H7 (cell line): Measurements from ENCODE around the gene MICALL2. TPM values are rescaled to one million over a fixed set of nuclear protein-coding genes. Genes with fewer than 3 reads are reported as not detected.

Experiments
- DNase-seq: peaks from one replicate; pipeline ENCODE4 v3.0.0; 2012
- H3K27me3 ChIP-seq: 2 replicates; pipeline ENCODE4 v1.6.0; 2011; ENCODE audit warnings: mild to moderate bottlenecking, low read length; ENCODE audit not compliant: control insufficient read depth, insufficient read depth
- H3K36me3 ChIP-seq: replicated peaks from 2 replicates; pipeline ENCODE4 v1.5.1; 2011; ENCODE audit warnings: low read length; ENCODE audit not compliant: control insufficient read depth, insufficient read depth
- H3K4me3 ChIP-seq: 2 replicates; pipeline ENCODE4 v1.5.1; 2011; ENCODE audit warnings: low read depth, mild to moderate bottlenecking, control low read depth, low read length, moderate library complexity; ENCODE audit not compliant: insufficient read depth
- total RNA-seq: library from RNA; depleted of rRNA; stranded (reverse); fragments of >200 nt; shearing (Covaris generic); gene quantifications from 2 replicates; pipeline ENCODE4 v1.2.3, GENCODE V29; 2014

MICALL2 gene
- total RNA-seq, 1 experiment from 2014 or later: 7.6 TPM

DNA sequence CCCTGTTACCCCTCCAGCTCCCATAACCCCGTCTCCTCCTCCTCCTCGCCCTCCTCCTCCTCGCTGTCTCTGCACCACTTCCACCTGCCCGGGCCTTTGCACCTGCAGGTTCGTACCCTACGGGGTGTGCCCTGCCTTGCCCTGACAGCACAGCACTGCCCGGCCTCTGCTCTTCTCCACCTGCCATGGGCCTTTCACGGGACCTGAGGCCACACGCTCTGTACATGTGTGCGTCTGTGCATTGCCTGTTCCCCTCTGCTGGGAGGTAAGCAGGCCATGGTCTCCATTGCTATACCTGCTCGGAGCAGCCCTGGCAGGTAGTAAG lies 40.0 kb downstream of the MICALL2 start:
- DNase-seq: no peak
- no peak overlapping the region for H3K4me3 ChIP-seq
- peaks cover 1% of the 10 kb centered on the region; the same call in 1 of the 2 replicates for H3K27me3 ChIP-seq
- H3K36me3 ChIP-seq: no peaks in the 10 kb centered on the region

DNA sequence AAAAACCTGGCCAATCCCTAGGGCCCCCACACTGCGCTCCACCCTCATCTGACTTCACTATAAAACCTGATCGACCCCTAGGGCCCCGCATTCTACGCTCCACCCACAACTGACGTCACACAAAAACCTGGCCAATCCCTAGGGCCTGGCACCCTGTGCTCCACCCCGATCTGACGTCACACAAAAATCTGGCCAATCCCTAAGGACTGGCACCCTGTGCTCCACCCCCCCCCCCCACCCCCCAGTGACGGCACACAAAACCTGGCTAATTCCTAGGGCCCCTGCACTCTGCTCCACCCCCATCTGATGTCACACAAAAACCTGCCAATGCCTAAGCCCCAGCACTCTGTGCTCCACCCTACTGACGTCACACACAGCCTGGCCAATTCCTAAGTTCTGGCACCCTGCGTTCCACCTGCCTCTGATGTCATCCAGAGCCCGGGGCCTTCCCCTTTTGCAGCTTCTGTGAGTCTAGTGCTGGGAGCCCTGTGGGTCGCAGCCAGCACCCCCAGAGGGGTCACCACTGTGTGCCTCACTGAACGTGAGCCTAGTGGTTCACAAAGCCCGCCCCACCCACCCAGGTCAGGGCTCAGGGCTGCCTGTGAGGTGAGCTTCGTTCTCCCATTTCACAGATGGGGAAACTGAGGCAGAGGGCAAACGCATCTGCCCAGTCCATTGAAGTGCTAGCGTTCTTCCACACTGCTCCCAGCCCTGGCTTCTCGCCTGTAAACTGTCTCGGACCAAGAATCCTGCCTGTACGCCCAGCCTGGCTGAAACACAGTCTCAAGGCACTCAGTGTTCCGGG lies 40.6 kb downstream of the MICALL2 start:
- peaks cover 2% of the 10 kb centered on the region; the same call in 1 of the 2 replicates for H3K27me3 ChIP-seq
- no peaks in the 10 kb centered on the region for H3K36me3 ChIP-seq
- H3K4me3 ChIP-seq: no peak overlapping the region
- peak; percentile 95 for DNase-seq

DNA sequence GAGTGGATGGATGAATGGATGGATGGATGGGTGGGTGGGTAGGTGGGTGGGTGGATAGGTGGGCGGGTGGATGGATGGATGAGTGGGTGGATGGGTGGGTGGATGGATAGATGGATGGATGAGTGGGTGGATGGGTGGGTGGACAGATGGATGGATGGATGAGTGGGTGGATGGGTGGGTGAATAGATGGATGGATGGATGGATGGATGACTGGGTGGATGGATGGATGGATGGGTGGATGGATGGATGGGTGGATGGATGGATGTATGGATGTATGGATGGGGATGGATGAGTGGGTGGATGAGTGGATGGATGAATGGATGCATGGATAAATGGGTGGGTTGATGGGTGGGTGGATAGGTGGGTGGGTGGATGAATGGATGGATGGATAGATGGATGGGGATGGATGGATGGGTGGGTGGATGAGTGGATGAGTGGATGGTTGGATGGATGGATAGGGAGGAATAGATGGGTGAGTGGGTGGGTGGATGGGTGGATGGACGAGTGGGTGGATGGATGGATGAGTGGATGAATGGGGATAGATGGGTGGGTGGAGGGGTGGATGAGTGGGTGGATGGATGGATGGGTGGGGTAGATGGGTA lies 43.8 kb downstream of the MICALL2 start:
- Histone ChIP-seq H3K36me3 (no peaks in the 10 kb centered on the region), H3K27me3 (peaks cover 9% of the 10 kb centered on the region), H3K4me3 (no peak overlapping the region)
- DNase-seq: no peak

DNA sequence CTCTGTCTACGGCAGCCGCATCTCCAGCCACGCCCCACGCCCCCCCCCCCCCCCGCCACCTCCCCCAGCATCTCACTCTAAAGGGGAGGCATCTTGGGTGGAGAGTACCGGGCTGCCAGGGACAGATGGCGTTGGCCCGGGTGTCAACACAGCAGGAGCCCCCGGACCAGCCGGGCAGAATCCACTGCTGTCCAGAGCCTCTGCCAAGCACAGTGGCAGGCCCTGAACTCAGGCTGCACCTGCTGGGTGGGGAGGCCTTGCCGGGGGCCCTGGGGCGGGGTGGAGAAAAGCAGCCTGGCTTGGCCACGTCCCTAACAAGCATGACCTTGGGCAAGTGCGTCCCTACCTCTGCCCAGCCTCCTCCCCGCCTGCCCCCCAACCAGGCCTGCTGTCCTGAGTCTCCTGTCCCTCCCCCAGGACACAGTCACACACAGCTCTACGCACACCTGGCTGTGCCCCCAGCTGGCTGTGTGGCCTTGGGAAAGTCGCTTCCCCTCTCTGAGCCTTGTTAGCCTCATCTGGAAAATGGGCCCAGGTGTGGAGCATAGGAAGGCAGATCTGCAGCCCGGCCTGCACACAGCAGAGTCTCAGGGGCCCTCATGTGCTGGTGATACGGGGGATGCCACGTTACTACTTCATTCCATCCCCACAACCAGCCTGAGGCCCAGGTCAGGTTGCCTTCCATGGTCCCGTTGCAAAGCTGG lies 45.2 kb downstream of the MICALL2 start:
- Histone ChIP-seq H3K27me3 (peaks cover 9% of the 10 kb centered on the region), H3K36me3 (no peaks in the 10 kb centered on the region), H3K4me3 (no peak overlapping the region)
- DNase-seq: no peak

DNA sequence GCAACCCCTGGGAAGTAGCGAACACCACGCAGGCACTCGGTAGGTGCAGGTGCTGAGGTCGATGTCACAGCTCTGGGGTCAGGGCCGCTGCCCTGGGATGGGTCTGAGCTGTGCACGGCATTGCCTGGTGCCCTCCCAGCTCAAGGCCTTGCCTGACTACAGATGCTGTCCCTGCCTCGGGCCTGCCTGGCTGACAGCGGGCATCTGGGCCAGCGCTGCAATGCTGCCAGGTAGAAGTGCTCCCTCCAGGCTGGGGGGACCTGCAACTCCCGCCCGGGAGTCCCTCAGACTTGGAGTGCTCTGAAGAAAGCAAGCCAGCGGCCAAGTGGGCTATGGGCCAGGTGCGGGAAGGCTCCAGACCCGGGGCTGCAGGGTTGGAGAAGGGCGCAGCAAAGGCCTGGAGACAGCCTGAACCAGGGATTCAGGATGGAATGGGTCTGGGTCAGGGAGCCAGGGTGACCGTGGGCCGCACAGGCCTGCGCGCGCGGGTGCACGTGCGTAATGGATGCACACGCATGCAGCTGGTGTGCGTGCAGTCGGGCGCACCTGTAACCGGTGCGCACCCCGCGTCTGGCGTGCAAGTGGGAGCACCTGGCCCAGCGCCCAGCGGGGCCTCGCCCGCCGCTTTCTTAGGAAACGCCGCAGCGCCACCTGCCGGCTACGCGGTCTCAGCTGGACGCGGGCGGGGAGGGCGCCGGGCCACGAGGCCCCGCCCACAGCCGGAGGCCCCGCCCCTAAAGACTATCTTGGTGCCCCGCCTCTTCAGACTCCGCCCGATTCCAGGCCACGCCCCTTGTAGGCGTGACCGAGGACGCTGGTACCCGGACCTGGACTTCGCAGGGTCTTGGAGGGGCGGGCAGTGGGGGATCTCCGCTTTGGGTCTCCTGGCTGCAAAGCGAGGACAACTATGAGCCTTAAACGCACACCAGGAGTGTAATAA lies 46.7 kb downstream of the MICALL2 start:
- H3K27me3 ChIP-seq: peaks cover 9% of the 10 kb centered on the region

DNA sequence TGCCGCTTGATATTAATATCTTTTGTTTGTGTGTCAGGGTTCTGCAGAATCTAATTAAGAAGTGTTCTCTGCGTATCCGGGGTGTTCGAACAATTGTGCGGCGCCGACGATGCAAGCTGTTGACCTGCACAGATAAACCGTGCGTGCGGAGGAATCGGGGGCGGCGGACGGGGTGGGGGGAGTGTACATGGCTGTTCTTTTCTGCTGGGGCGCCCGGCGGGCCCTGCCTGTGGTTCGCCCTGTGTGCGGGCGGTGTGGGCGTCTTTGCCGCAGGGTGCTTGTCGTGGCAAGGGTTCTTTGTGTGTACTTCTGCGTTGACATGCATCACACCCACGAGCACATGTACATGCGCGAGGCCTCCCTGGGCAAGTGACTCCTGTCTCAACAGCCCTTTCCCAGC lies 47.9 kb downstream of the MICALL2 start:
- Histone ChIP-seq H3K27me3 (peaks cover 9% of the 10 kb centered on the region), H3K36me3 (no peaks in the 10 kb centered on the region), H3K4me3 (no peak overlapping the region)
- no peak for DNase-seq

More for the DNA sequence above, 46.7 kb downstream of the MICALL2 start:
- peak overlapping the region; percentile 21; the same call in 1 of the 2 replicates for H3K4me3 ChIP-seq
- DNase-seq: peak; percentile 100
- H3K36me3 ChIP-seq: no peaks in the 10 kb centered on the region

DNA sequence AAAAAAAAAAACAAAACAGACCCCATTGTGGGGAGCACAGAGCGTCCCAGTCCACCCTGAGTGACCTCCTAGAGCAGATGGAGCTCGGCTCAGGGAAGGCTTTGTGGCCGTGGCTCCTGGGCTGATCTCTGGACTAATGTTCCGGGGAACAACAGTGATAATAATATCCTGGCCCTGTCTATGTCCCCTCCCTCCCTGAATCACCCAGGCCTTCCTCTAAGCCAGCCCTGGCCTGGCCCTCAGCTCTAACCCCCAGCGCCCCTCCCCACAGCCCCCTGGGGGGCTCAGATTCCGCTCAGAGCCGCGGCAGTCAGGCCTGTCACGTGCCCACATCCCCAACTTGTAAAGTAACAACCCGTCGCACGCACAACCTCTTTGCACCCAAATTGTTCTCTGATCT lies 48.3 kb downstream of the MICALL2 start:
- DNase-seq: peak; percentile 72
- Histone ChIP-seq H3K36me3 (no peaks in the 10 kb centered on the region), H3K27me3 (peaks cover 9% of the 10 kb centered on the region), H3K4me3 (no peak overlapping the region)

DNA sequence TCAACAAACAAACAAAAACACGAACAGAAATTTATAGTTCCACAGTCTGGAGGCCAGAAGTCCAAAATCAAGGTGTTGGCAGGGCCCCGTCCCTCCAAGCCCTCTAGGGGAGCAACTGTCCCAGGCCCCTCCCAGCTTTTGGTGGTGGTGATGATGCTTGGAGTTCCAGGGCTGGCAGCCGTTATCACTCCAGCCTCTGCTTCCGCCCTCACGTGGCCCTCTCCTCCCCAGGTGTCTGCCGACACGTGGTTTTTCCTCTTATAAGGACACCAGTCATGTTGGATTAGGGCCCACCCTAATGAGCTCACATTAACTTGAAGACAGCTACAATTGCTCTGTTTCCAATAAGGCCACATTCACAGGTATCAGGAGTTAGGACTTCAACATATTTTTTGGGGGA lies 49.7 kb downstream of the MICALL2 start:
- no peaks in the 10 kb centered on the region for H3K36me3 ChIP-seq
- no peak overlapping the region for H3K4me3 ChIP-seq
- no peak for DNase-seq
- peaks cover 9% of the 10 kb centered on the region for H3K27me3 ChIP-seq

DNA sequence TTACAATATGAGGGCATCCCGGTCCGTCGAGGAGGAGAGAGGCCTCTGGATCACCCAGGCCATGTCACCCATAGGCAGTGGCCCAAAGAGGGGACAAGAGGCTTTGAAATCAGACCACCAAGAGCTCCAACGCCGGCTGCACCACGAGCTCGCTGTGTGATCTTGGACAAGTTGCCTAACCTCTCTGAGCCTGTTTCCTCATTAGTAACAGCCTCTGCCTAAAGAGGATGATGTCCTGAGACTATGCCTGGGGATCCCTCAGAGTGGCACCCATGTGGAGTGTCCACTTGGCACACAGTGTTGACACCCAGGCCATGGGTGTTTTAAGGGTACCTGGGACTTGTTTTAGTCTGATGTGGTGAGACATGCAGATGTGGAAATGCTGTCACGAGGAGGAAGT lies 50.8 kb downstream of the MICALL2 start:
- DNase-seq: no peak
- no peak overlapping the region for H3K4me3 ChIP-seq
- H3K27me3 ChIP-seq: peaks cover 14% of the 10 kb centered on the region
- no peaks in the 10 kb centered on the region for H3K36me3 ChIP-seq

DNA sequence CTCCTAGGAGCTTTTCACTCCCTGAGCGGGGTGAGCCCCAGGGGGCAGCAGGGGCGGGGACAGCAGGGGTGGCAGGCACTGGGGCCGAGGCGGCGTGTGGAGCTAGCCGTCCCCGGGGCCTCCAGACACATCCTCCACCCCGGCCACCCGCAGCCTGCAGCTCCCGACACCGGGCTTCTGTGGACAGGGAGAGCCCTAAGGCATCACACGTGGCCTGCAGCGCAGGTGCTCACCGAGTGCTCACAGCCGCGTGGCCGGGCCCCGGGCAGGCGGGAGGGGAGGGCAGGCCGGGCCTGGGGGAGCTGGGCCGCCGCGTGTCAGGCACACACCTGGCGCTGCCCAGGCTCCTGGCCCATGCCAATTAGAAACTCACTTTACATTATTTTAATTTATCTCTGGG lies 51.4 kb downstream of the MICALL2 start:
- Histone ChIP-seq H3K36me3 (no peaks in the 10 kb centered on the region), H3K27me3 (peaks cover 16% of the 10 kb centered on the region), H3K4me3 (no peak overlapping the region)
- peak; percentile 73 for DNase-seq

DNA sequence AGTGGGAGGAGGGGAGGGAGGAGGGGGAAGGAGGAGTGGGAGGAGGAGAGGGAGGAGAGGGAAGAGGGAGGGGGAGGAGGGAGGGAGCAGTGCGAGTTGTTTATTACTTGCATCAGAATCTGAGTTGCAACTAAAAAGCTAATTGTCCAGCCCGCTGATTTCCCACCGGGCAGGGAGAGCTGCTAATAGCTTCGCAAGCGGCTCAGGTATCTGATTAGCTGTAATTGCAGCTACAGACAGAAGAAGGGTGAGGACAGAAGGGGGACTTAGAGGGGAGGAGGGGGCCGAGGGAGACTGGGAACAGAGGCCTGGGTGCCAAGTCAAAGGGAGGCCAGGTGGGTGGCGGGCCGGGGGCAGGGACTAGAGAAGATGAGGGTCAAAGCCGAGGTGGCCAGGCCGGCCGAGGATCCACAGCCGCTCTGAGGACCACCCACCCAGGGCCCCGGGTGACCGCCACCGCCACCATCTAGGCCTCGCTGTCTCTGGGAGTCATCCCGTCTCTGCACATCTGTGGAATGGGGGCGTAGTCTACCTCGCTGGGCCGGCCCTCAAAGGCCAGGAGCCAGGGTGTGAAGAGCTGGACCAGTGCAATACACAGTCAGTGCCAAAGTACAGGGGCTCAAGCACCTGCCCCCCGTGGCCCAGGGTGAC lies 54.2 kb downstream of the MICALL2 start:
- Histone ChIP-seq H3K4me3 (no peak overlapping the region), H3K27me3 (peaks cover 16% of the 10 kb centered on the region)
- no peak for DNase-seq

DNA sequence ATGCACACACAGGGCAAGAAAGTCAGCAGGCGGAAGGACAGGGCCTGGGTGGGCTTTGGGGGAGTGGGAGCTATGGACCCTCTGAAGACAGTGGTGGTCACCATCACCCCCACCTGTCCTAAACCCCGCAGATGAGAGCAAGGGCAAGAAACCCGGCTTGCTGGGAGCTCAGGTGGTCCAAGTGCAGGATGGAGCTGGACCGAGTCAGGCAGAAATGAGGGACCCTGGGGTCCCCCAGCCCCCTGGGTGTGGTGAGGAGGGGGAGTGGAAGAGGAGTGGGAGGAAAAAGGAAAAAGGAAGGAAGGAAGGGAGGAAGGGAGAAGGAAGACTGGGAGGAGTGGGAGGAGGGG lies 54.8 kb downstream of the MICALL2 start:
- Histone ChIP-seq H3K4me3 (no peak overlapping the region; the same call in 1 of the 2 replicates), H3K36me3 (no peaks in the 10 kb centered on the region), H3K27me3 (peaks cover 16% of the 10 kb centered on the region)
- no peak for DNase-seq

More for the DNA sequence above, 54.2 kb downstream of the MICALL2 start:
- H3K36me3 ChIP-seq: no peaks in the 10 kb centered on the region

DNA sequence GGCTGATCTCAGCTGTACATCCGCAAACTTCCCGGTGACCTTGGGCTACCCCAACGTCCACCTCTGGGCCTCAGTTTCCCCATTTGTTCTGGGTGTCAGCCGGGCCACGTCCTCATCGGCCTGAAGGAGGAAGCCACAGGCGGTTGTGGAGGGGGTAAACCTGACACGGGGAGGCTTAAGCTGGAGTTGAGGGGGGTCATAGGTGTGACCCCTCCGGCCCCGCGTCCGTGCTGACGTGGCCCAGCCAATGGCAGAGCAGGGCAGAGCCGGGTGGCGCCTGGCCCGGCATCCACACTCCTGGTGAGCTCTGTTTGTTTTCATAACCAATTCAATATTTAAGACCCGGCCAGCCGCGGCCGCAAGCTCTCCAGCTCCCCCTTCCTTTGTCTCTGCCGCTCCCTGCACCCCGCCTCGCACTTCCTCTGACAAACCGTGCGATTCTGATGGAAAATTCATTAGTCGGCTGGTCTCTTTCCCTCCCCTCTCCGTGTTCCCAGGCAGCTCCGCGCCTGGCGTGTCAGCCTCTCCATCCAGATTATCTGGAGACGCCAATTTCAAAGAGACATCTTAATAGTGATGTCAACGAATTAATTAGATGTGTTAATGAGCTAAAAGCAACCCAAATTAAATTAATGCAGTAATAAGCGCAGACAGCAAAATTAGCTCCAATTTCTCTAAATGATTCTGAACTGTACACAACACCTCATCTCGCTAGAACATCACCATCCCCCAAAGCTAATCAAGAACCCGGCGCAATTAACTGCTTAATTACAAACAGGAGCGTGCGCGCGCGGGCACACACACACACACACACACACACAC lies 55.4 kb downstream of the MICALL2 start:
- Histone ChIP-seq H3K27me3 (peaks cover 16% of the 10 kb centered on the region), H3K36me3 (no peaks in the 10 kb centered on the region), H3K4me3 (peak overlapping the region; percentile 32)
- DNase-seq: peak; percentile 85
